GM12801 (cell line): ENCODE measurements around the gene MUC21.

ENCODE experiments used
- CTCF ChIP-seq: IDR thresholded peaks from one replicate; pipeline ENCODE4 v1.5.1; 2011; ENCODE audit warnings: control low read depth; ENCODE audit not compliant: insufficient read length; ENCODE audit errors: extremely low read depth

The MUC21 gene

DNA sequence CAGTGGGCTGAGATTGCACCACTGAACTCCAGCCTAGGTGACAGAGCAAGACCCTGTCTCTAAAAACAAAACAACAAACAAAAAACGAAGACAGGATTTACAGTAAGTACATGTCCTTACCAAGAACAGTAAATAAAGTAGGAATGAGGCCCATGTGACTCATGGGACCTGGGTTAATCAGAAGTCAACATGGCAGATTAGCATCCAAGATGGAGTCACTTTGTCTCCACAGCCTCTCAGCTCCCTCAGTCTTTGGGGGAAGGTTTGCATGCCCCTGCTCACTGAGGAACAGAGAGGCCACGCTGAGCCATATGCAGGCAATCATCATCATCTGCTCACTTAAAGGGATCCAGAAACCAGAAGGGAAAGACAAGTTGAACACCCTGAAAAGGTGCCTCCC lies 19.0 kb downstream of the MUC21 start:
- TF ChIP-seq CTCF, result no peak

- TF ChIP-seq CTCF, result no peak
Observed at GRCh38 chr6:31004794-31005193, 21.3 kb downstream of the MUC21 start.

DNA sequence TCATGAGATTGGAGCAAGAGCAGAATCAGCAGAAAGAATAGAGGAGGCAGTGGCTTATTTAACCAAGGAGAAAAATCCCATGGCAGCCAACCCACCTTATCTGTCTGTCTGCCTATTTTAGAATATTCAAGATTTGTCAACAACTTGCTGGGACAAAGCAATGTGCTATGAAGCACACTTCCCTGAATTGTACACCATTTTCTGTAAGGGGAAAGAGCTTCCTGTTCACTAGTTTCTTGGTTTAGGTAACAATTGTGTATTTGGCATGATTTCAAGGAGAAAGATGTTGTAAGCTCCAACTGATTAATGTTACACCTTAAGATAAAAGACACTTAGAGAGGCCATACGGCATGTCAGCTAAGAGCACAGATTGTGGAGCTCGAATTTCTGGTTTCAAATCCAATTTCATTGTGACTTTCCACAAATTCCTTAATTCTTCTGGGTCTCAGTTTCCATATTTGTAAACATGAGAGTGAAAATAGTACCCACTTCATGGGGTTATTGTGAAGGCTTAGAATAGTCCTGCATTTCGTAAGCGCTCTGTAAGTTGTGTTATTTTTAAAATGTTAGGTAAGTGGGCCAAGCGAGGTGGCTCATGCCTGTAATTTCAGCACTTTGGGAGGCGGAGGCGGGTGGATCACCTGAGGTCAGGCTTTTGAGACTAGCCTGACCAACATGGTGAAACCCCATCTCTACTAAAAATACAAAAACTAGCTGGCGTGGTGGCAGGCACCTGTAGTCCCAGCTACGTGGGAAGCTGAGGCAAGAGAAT lies 21.9 kb downstream of the MUC21 start:
- no peak for TF ChIP-seq CTCF

- no peak for TF ChIP-seq CTCF
Observed at GRCh38 chr6:31007694-31008093, 24.2 kb downstream of the MUC21 start.

GRCh38 chr6:31008165-31008564 lies 24.6 kb downstream of the MUC21 start:
- TF ChIP-seq CTCF, result no peak

DNA sequence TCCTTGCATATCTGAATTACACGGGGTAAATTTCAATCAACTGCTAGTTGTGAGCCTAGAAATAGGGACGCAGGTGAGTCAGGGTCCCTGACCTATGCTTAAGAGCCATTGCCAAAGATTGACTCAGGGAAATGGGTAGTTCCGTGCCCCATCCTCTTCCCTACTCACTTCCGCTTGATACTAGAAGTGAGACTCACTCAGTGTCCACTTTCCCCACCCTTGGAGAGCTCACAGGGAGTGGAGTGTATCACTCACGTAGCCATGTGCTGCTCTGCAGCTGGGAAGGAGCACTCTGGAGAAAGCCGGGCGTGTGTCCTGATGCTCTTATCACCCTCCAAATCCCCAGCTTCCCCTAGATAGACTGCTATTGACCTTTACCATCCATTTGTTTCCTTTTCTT lies 26.2 kb downstream of the MUC21 start:
- TF ChIP-seq CTCF, result no peak

- no peak for TF ChIP-seq CTCF
Observed at GRCh38 chr6:31010393-31011060, 27.0 kb downstream of the MUC21 start, which contains the start of gene MUC22. Gene MUC22 (plus strand): TSS chr6:31010474. CDS start chr6:31010707, 233 bp downstream.
